ENCODE data around the gene CPXM1.

DNA sequence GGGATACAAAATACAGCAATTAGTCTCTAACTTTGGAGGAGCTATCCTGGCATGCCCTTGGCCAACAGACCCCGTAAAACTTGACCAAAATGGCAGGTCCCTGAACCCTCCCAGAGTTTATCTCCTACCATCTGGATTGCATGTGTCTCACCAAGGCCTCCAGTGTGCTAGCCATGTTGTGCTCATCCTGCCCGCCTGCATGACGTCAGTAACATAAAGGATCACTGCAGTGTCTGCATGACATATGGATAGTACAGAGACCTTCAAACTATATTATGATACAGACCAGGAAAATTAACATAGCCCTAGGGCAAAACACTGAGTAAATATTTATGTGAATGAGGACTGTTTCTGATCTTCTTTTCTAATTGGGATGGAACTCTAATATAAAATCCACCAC is 25.3 kb downstream of the CPXM1 start:
- no peak for TF ChIP-seq POLR2AphosphoS5 (IDR thresholded peaks at IDR 0.05; ENCODE audit: borderline replicate concordance, low read depth, low read length)
- TF ChIP-seq EZH2 (IDR thresholded peaks at IDR 0.05): no peak
